K562 (cell line): Measurements from ENCODE around the gene SLC25A18.

Experiments used
- FOSL1 ChIP-seq: fragments of 200-800 bp; sonication (Bioruptor generic); conservative IDR thresholded peaks from 2 replicates; pipeline ENCODE4 v1.6.1; 2016; ENCODE audit warnings: missing genetic modification characterization, missing compliant biosample characterization
- MXD1 ChIP-seq: fragments of 250-450 bp; sonication (Bioruptor Pico); IDR thresholded peaks from 2 replicates; pipeline ENCODE4 v1.8.0; 2021; ENCODE audit warnings: borderline replicate concordance, mild to moderate bottlenecking, moderate library complexity; ENCODE audit not compliant: poor library complexity, severe bottlenecking
- SP1 ChIP-seq: sonication (generic); formaldehyde crosslinking; IDR thresholded peaks from 2 replicates; pipeline ENCODE4 v1.8.1; 2022; ENCODE audit warnings: mild to moderate bottlenecking, missing genetic modification reagents
- ZBTB11 ChIP-seq, 3 experiments: fragments of 200-800 bp in 1 of 3; fragments of 250-450 bp in 1 of 3; fragments of 450-650 bp in 1 of 3; sonication (Bioruptor Pico) in 1 of 3; sonication (Bioruptor generic) in 1 of 3; formaldehyde crosslinking in 1 of 3; IDR thresholded peaks; 2 replicates each; pipeline versions ENCODE4 v1.6.1 to v1.8.0; 2016 to 2022; ENCODE audit warnings: mild to moderate bottlenecking in 2 of 3, missing genetic modification characterization in 2 of 3, missing compliant biosample characterization in 1 of 3, moderate library complexity in 1 of 3
- ZBTB49 ChIP-seq: sonication (generic); formaldehyde crosslinking; IDR thresholded peaks from 2 replicates; pipeline ENCODE4 v1.8.0; 2022; ENCODE audit warnings: missing genetic modification reagents, mild to moderate bottlenecking, borderline replicate concordance

GRCh38 chr22:17607891-17608521 lies 44.7 kb downstream of the SLC25A18 start:
- TF ChIP-seq MXD1 = no peak
- no peak for TF ChIP-seq ZBTB49 (CRISPR knock-in tag)
- no peak for TF ChIP-seq SP1 (CRISPR knock-in tag)
- TF ChIP-seq FOSL1 (tag) = no peak
- TF ChIP-seq ZBTB11 (CRISPR knock-in tag; IDR thresholded peaks at IDR 0.05) = no peak
